Colonic mucosa (tissue), 4 donors: ENCODE data around the gene OGG1. TPM values are rescaled to one million over a fixed set of nuclear protein-coding genes. Genes with fewer than 3 reads are reported as not detected.
A peak's percentile ranks its signal among the peaks of the same experiment; 100 is the strongest.

Experiments
- DNase-seq: peaks from one replicate; pipeline ENCODE4 v3.0.0-alpha.2; 2020
- H3K27ac ChIP-seq: fragments of 200-600 bp; one replicate; pipeline ENCODE4 v1.8.0; 2021
- H3K27me3 ChIP-seq: fragments of 200-600 bp; one replicate; pipeline ENCODE4 v1.8.0; 2021
- H3K36me3 ChIP-seq: fragments of 200-600 bp; one replicate; pipeline ENCODE4 v1.8.0; 2021
- H3K4me1 ChIP-seq: fragments of 200-600 bp; one replicate; pipeline ENCODE4 v1.8.0; 2021; ENCODE audit warnings: mild to moderate bottlenecking
- H3K4me3 ChIP-seq: fragments of 200-600 bp; one replicate; pipeline ENCODE4 v1.8.0; 2021
- H3K9ac ChIP-seq, 2 donors: one replicate each; pipeline ENCODE4 v1.7.0; 2013; ENCODE audit warnings: control low read depth in 2 of 2, low read depth in 2 of 2, low read length in 2 of 2
- H3K9me3 ChIP-seq: fragments of 200-600 bp; one replicate; pipeline ENCODE4 v1.8.0; 2021
- CTCF ChIP-seq: fragments of 200-600 bp; IDR thresholded peaks from one replicate; pipeline ENCODE4 v1.8.0; 2022; ENCODE audit warnings: antibody characterized with exemption, mild to moderate bottlenecking
- intact Hi-C: fragments of 100-400 bp; cut with DNase I; formaldehyde crosslinking; loops from one replicate; pipeline ENCODE4 v1.14.1; 2022
- total RNA-seq, 2 donors: library from RNA; stranded (reverse); fragmentation: NEBNext Ultra II Directional in 1 of 2; extraction: Animal tissue kit (Norgen Biotek cat#: 25700) in 1 of 2; gene quantifications; one replicate each; pipeline ENCODE4 v1.2.1, GENCODE V29; 2021
- donor health status: healthy.
- donor health status: DM: no; HTN: no; CAD: no.
- donor health status: DM: no; HTN: no; CAD: no.

OGG1 gene
- total RNA-seq, 2 donors from 2014 or later: 19.1 to 24.9 TPM

- Histone ChIP-seq H3K4me1 (peaks cover 7% of the 10 kb centered on the region), H3K27me3 (no peaks in the 10 kb centered on the region), H3K36me3 (peaks cover 28% of the 10 kb centered on the region), H3K9ac (no peak overlapping the region), H3K9me3 (no peaks in the 10 kb centered on the region), H3K27ac (no peak overlapping the region), H3K4me3 (no peak overlapping the region)
- DNase-seq: no peak
- intact Hi-C loops: loop anchor here (5.0 kb wide), 1 partner anchor 46 kb away; the partner anchor contains the start of genes ARPC4 and TADA3
- no peak for TF ChIP-seq CTCF
Observed at GRCh38 chr3:9746330-9746729, 3.4 kb upstream of the OGG1 start.

- DNase-seq: no peak
- no peak overlapping the region for H3K4me3 ChIP-seq
- peaks cover 28% of the 10 kb centered on the region for H3K36me3 ChIP-seq
- H3K4me1 ChIP-seq: peaks cover 7% of the 10 kb centered on the region
- intact Hi-C loops: loop anchor here (5.0 kb wide), 1 partner anchor 45 kb away; the partner anchor contains the start of genes ARPC4 and TADA3
- H3K27ac ChIP-seq: no peak overlapping the region
- no peak overlapping the region for H3K9ac ChIP-seq
- TF ChIP-seq CTCF: no peak
- no peaks in the 10 kb centered on the region for H3K9me3 ChIP-seq
- H3K27me3 ChIP-seq: no peaks in the 10 kb centered on the region
Observed at GRCh38 chr3:9747267-9747666, 2.5 kb upstream of the OGG1 start.

GRCh38 chr3:9748031-9748430 is 1.7 kb upstream of the OGG1 start:
- Histone ChIP-seq H3K9ac (no peak overlapping the region), H3K4me3 (no peak overlapping the region), H3K27me3 (no peaks in the 10 kb centered on the region), H3K27ac (no peak overlapping the region), H3K36me3 (peaks cover 28% of the 10 kb centered on the region), H3K9me3 (no peaks in the 10 kb centered on the region), H3K4me1 (peaks cover 7% of the 10 kb centered on the region)
- intact Hi-C loops: loop anchor here (5.0 kb wide), 1 partner anchor 44 kb away; the partner anchor contains the start of genes ARPC4 and TADA3
- no peak for TF ChIP-seq CTCF
- DNase-seq: no peak

- H3K27me3 ChIP-seq: no peaks in the 10 kb centered on the region
- peaks cover 7% of the 10 kb centered on the region for H3K4me1 ChIP-seq
- H3K27ac ChIP-seq: peak overlapping the region; percentile 90
- intact Hi-C loops: loop anchor here (5.0 kb wide), 1 partner anchor 43 kb away; the partner anchor contains the start of genes ARPC4 and TADA3
- no peak for TF ChIP-seq CTCF
- no peaks in the 10 kb centered on the region for H3K9me3 ChIP-seq
- peak overlapping the region; percentile 83 to 94 for H3K9ac ChIP-seq
- no peak for DNase-seq
- peaks cover 20% of the 10 kb centered on the region for H3K36me3 ChIP-seq
- peak overlapping the region; percentile 54 for H3K4me3 ChIP-seq
Observed at GRCh38 chr3:9749296-9749644, 482 bp upstream of the OGG1 start.

GRCh38 chr3:9750556-9751411 is 1.0 kb downstream of the OGG1 start:
- Histone ChIP-seq H3K27ac (peak overlapping the region; percentile 90), H3K4me3 (peak overlapping the region; percentile 54), H3K9me3 (no peaks in the 10 kb centered on the region), H3K9ac (peak overlapping the region; percentile 64 to 94), H3K4me1 (peaks cover 7% of the 10 kb centered on the region), H3K27me3 (no peaks in the 10 kb centered on the region), H3K36me3 (peaks cover 8% of the 10 kb centered on the region)
- no peak for TF ChIP-seq CTCF
- peak; percentile 58 for DNase-seq
- intact Hi-C loops: no loop called here
